Vagina (tissue), 2 donors: Measurements from ENCODE around the gene ACR. TPM values are rescaled to one million over a fixed set of nuclear protein-coding genes. Genes with fewer than 3 reads are reported as not detected.
"Not testable (repeated sequence)": the region's sequence is repeated elsewhere in the genome, so short reads cannot be mapped to it uniquely, and the experiment has no call there.

ENCODE experiments used
- DNase-seq, 2 donors: peaks; one replicate each; pipeline ENCODE4 v3.0.0-alpha.2; 2017; ENCODE audit errors: extremely low spot score in 2 of 2
- H3K27ac ChIP-seq: fragments of 200-600 bp; sonication (generic); one replicate; pipeline ENCODE4 v1.5.1; 2019
- H3K27me3 ChIP-seq: fragments of 200-600 bp; sonication (generic); one replicate; pipeline ENCODE4 v1.5.1; 2019
- H3K36me3 ChIP-seq, 2 donors: fragments of 200-600 bp; sonication (generic); one replicate each; pipeline ENCODE4 v1.5.1; 2017 to 2019
- H3K4me1 ChIP-seq: fragments of 200-600 bp; sonication (generic); one replicate; pipeline ENCODE4 v1.5.1; 2019
- H3K4me3 ChIP-seq, 2 donors: fragments of 200-600 bp; sonication (generic); 1 replicate in 1 of 2; 2 replicates in 1 of 2; pipeline ENCODE4 v1.5.1; 2016 to 2019
- H3K9me3 ChIP-seq: fragments of 200-600 bp; sonication (generic); one replicate; pipeline ENCODE4 v1.5.1; 2019
- POLR2A ChIP-seq, 2 donors: fragments of 450-650 bp; IDR thresholded peaks; one replicate each; pipeline ENCODE4 v1.6.1; 2017; ENCODE audit warnings: antibody characterized with exemption in 2 of 2, mild to moderate bottlenecking in 2 of 2, moderate library complexity in 2 of 2
- POLR2AphosphoS5 ChIP-seq, 2 donors: sonication (generic); formaldehyde crosslinking; IDR thresholded peaks; one replicate each; pipeline ENCODE4 v1.9.0; 2017; ENCODE audit warnings: antibody characterized with exemption in 2 of 2, mild to moderate bottlenecking in 2 of 2, low read depth in 1 of 2; ENCODE audit not compliant: insufficient read depth in 1 of 2
- intact Hi-C: fragments of 100-400 bp; cut with DNase I; formaldehyde crosslinking; loops from one replicate; pipeline ENCODE4 v1.15.1; 2023
- total RNA-seq: library from RNA; depleted of rRNA; stranded (reverse); fragments of >200 nt; gene quantifications from one replicate; pipeline ENCODE4 v1.2.3, GENCODE V29; 2016
- TF ChIP-seq, protein P1 (sequence below), 3 experiments: fragments of 450-650 bp in 2 of 3; fragments of 200-600 bp in 1 of 3; sonication (generic) in 1 of 3; IDR thresholded peaks; one replicate each; pipeline ENCODE4 v1.5.1; 2017 to 2019; ENCODE audit warnings: antibody characterized with exemption in 3 of 3, mild to moderate bottlenecking in 2 of 3, moderate library complexity in 2 of 3

Gene ACR
- total RNA-seq, 1 donor from 2014 or later, result not detected

DNA sequence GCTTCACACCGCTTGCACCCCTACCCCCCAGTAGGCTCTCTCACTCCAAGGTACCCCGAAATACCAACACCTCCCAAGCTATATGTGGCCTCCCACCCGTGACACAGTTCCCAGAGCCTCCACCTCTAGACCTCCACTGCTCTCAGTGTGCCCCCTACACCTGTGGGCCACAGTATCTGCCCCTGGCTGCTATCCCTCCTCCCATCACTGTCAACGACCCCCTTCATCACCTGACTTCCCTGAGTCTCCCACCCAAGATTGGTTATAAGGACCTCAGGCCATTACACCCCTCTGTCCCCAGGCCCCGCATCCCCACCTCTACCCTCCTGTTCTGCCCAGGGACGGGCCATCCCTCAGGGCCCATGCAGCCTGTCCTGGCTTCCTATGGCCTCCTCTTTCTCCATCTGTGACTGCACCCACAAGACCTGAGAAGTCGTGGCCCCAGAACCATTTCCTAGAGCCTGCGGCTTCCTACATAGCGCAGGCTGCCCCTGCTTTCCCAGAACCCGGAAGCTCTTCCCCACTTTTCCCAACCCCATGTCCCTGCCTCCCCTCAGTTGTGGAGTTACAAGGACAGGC is 734 bp downstream of the ACR start:
- intact Hi-C loops, result no loop called here
- no peak for DNase-seq
- TF ChIP-seq POLR2A (IDR thresholded peaks at IDR 0.05) (no peak), POLR2AphosphoS5 (IDR thresholded peaks at IDR 0.05; ENCODE audit: insufficient read depth in 1 of 2, low read depth in 1 of 2) (no peak)
- TF ChIP-seq, protein P1, sequence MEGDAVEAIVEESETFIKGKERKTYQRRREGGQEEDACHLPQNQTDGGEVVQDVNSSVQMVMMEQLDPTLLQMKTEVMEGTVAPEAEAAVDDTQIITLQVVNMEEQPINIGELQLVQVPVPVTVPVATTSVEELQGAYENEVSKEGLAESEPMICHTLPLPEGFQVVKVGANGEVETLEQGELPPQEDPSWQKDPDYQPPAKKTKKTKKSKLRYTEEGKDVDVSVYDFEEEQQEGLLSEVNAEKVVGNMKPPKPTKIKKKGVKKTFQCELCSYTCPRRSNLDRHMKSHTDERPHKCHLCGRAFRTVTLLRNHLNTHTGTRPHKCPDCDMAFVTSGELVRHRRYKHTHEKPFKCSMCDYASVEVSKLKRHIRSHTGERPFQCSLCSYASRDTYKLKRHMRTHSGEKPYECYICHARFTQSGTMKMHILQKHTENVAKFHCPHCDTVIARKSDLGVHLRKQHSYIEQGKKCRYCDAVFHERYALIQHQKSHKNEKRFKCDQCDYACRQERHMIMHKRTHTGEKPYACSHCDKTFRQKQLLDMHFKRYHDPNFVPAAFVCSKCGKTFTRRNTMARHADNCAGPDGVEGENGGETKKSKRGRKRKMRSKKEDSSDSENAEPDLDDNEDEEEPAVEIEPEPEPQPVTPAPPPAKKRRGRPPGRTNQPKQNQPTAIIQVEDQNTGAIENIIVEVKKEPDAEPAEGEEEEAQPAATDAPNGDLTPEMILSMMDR (IDR thresholded peaks at IDR 0.05), result no peak
- no peak overlapping the region for H3K27ac ChIP-seq
- no peaks in the 10 kb centered on the region for H3K27me3 ChIP-seq
- H3K36me3 ChIP-seq, result no peaks in the 10 kb centered on the region
- H3K9me3 ChIP-seq, result no peaks in the 10 kb centered on the region
- H3K4me3 ChIP-seq, result no peak overlapping the region
- no peaks in the 10 kb centered on the region for H3K4me1 ChIP-seq

DNA sequence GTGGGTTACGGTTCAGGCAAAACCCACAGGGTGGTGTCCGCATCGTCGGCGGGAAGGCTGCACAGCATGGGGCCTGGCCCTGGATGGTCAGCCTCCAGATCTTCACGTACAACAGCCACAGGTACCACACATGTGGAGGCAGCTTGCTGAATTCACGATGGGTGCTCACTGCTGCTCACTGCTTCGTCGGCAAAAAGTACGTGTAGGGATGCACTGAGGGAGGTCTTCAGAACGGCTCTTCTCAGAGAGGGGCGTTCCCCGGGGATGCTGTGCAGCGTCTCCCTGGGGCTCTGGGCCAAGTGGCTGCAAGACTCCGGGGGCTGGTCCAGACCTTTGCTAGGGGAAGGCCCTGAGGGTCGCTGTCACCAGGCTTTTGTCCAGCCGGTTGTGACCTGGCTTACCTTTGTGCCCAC is 1.3 kb downstream of the ACR start:
- H3K9me3 ChIP-seq, result no peaks in the 10 kb centered on the region
- no peak overlapping the region for H3K4me3 ChIP-seq
- no peaks in the 10 kb centered on the region for H3K27me3 ChIP-seq
- no peaks in the 10 kb centered on the region for H3K4me1 ChIP-seq
- H3K27ac ChIP-seq, result no peak overlapping the region
- no peaks in the 10 kb centered on the region for H3K36me3 ChIP-seq
- DNase-seq, result no peak
- intact Hi-C loops, result no loop called here
- no peak for TF ChIP-seq POLR2A (IDR thresholded peaks at IDR 0.05)
- TF ChIP-seq, protein P1 (IDR thresholded peaks at IDR 0.05), result no peak
- TF ChIP-seq POLR2AphosphoS5 (IDR thresholded peaks at IDR 0.05; ENCODE audit: insufficient read depth in 1 of 2, low read depth in 1 of 2), result no peak

DNA sequence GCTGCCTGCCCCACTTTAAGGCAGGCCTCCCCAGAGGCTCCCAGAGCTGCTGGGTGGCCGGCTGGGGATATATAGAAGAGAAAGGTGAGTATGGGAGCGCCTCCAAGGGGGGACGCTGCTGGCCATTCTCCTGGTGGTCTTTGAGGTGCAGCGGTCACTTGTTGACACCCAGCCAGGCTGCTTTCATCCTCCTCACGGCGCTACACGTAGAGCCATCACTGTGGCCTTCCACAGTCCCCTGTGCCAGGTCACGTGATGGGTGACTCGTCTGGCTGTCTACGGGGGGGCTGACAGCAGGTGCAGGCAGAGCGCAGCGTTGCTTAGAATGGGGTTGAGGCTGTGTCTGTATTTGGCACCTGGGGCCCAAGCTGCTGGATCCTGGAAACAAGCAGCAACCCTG is 1.9 kb downstream of the ACR start:
- no peaks in the 10 kb centered on the region for H3K27me3 ChIP-seq
- H3K9me3 ChIP-seq, result no peaks in the 10 kb centered on the region
- no peak for DNase-seq
- intact Hi-C loops, result no loop called here
- H3K27ac ChIP-seq, result no peak overlapping the region
- H3K36me3 ChIP-seq, result no peaks in the 10 kb centered on the region
- no peak for TF ChIP-seq POLR2A (IDR thresholded peaks at IDR 0.05)
- TF ChIP-seq, protein P1 (IDR thresholded peaks at IDR 0.05), result no peak
- no peak for TF ChIP-seq POLR2AphosphoS5 (IDR thresholded peaks at IDR 0.05; ENCODE audit: insufficient read depth in 1 of 2, low read depth in 1 of 2)
- H3K4me1 ChIP-seq, result no peaks in the 10 kb centered on the region
- no peak overlapping the region for H3K4me3 ChIP-seq

DNA sequence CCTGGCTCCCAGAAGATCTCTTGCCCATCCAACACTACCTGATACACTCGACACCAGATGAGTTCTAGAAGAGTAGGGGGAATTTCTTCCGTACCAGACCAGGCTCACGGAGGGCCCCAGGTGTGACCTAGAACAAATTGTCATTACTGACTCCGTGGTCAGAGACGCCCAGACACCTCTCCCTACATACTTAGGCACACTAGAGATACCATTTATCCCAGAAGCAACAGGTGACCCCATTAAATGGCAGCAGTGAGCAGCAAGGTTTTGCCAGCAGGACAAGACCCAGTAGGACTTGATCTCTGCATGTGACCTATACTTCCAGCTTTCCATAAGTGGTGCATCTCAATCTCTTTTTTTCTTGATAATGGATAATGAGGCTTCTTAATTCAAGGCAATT is 2.7 kb downstream of the ACR start:
- H3K4me3 ChIP-seq, H3K9me3 ChIP-seq, H3K4me1 ChIP-seq, DNase-seq, H3K27ac ChIP-seq, H3K36me3 ChIP-seq, H3K27me3 ChIP-seq, intact Hi-C loops: not testable (repeated sequence)

DNA sequence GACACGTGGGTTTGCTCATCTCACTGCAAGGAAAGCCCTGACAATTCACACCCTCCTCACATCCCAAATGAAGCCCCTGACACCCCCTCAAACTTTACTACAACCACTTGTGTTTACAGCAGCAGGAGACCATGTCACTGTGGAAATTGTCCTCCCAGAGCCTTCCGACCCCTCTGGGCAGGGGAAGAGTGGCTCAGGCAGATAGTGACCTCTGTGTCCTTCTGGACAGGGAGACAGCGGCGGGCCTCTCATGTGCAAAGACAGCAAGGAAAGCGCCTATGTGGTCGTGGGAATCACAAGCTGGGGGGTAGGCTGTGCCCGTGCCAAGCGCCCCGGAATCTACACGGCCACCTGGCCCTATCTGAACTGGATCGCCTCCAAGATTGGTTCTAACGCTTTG is 6.4 kb downstream of the ACR start:
- H3K27me3 ChIP-seq, H3K4me1 ChIP-seq, H3K9me3 ChIP-seq, H3K36me3 ChIP-seq, H3K4me3 ChIP-seq, H3K27ac ChIP-seq, intact Hi-C loops: not testable (repeated sequence)
- DNase-seq, result peak in 1 of 2 donors; percentile 6

DNA sequence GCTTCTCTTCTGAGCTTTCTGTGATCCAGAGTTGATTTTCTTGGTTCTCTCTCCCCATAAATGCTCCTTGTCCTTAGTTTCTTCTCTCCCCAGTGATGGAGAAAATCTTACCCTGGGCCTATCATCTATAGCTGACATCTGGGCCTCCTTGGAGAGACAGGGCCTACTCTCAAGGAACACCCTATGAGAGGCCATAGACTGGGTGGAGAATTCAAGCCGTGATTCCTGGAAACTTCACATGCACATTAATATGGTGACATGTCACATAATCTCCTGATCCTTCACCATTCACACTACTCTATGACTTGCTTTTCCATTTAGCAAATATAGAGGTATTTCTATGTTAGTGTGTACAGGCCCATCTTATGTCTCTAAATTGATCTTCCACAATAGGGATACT is 9.5 kb downstream of the ACR start:
- H3K36me3 ChIP-seq, H3K4me1 ChIP-seq, H3K9me3 ChIP-seq, H3K4me3 ChIP-seq, H3K27me3 ChIP-seq, H3K27ac ChIP-seq, DNase-seq, intact Hi-C loops: not testable (repeated sequence)

DNA sequence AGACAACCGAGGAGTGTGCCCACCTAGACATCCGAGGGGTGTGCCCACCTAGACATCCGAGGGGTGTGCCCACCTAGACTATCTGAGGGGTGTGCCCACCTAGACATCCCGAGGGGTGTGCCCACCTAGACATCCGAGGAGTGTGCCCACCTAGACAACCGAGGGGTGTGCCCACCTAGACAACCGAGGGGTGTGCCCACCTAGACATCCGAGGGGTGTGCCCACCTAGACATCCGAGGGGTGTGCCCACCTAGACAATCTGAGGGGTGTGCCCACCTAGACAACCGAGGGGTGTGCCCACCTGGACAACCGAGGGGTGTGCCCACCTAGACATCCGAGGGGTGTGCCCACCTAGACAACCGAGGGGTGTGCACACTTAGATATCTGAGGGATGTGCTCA is 10.6 kb downstream of the ACR start:
- H3K4me3 ChIP-seq, H3K27me3 ChIP-seq, H3K4me1 ChIP-seq, DNase-seq, H3K36me3 ChIP-seq, H3K9me3 ChIP-seq, H3K27ac ChIP-seq, intact Hi-C loops: not testable (repeated sequence)

DNA sequence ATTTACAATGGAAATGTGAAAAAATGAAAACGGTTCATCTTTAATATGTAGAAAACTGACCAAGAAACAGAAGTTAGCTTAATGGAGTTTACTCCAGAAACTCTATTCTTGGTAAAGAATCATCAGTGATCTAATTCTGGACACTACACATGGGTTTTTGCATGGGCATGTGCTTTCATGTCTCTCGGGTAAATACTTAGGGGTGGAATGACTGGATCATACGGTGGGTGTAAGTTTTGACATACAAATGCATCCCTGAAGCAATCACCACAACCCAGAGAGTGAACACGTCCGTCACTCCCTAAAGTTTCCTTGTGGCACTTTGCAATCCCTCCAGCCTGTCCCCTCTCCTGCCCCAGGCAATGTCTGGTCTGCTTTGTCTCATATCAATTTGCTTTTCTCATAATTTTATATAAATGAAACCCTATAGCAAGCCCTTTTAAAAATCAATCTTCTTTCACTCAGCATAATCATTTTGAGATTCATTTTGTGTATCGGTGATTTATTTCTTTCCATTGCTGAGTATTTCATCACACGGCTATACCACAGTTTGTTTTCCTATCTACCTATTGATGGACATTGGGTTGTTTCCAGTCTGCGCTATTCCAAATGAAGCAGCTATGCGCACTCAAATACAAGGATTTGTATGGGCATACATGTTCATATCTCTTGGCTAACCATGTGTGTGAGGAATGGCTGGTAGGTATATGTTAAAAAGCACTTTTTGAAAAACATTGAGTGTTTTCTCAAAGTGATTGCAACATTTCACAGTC is 11.5 kb downstream of the ACR start:
- H3K27me3 ChIP-seq, H3K4me3 ChIP-seq, H3K27ac ChIP-seq, H3K9me3 ChIP-seq, DNase-seq, intact Hi-C loops, H3K36me3 ChIP-seq, H3K4me1 ChIP-seq: not testable (repeated sequence)

DNA sequence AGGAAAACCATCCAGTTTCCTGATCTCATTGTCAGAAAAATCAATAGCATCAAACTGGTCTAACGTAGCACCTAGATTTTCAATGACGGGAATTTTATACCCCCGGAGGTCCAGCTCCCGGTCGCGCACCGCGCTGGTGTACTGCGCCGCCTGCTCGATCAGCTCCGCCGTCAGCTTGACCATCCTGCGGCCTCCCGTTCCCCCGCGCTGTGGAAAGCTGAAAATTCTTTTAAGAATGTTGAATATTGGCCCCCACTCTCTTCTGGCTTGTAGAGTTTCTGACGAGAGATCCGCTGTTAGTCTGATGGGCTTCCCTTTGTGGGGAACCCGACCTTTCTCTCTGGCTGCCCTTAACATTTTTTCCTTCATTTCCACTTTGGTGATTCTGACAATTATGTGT is 17.2 kb downstream of the ACR start:
- H3K4me3 ChIP-seq, H3K27ac ChIP-seq, H3K4me1 ChIP-seq, intact Hi-C loops, H3K36me3 ChIP-seq, DNase-seq, H3K9me3 ChIP-seq, H3K27me3 ChIP-seq: not testable (repeated sequence)

DNA sequence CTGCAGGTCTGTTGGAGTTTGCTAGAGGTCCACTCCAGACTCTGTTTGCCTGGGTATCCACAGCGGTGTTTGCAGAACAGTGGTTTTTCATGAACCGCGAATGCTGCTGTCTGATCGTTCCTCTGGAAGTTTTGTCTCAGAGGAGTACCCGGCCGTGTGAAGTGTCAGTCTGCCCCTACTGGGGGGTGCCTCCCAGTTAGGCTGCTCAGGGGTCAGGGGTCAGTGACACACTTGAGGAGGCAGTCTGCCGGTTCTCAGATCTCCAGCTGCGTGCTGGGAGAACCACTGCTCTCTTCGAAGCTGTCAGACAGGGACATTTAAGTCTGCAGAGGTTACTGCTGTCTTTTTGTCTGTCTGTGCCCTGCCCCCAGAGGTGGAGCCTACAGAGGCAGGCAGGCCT is 18.4 kb downstream of the ACR start:
- H3K27me3 ChIP-seq, H3K36me3 ChIP-seq, H3K9me3 ChIP-seq, H3K27ac ChIP-seq, DNase-seq, H3K4me1 ChIP-seq, intact Hi-C loops: not testable (repeated sequence)
- H3K4me3 ChIP-seq, result peak overlapping the region; percentile 54 to 65
